ENCODE measurements around the gene SGCA.

GRCh38 chr17:50205963-50206505 lies 40.2 kb downstream of the SGCA start:
- TF ChIP-seq RFX1 (IDR thresholded peaks at IDR 0.05) = no peak
- TF ChIP-seq IRF9 (tag; IDR thresholded peaks at IDR 0.05) = no peak
- TF ChIP-seq ZNF274 (IDR thresholded peaks at IDR 0.05; ENCODE audit: borderline replicate concordance, low read depth, low read length) = no peak
- no peak for TF ChIP-seq ZNF655 (CRISPR knock-in tag; IDR thresholded peaks at IDR 0.05)
- no peak for TF ChIP-seq ZFP30 (CRISPR knock-in tag; IDR thresholded peaks at IDR 0.05; ENCODE audit: borderline replicate concordance)
